MM.1S (cell line): ENCODE data around the gene XPNPEP1.

Source experiments
- EZH2 ChIP-seq: fragments of 300-600 bp; sonication (generic); optimal IDR thresholded peaks from 2 replicates; pipeline ENCODE3; 2017; ENCODE audit warnings: low read depth, mild to moderate bottlenecking, antibody characterized with exemption, low read length, mixed read lengths
- TF ChIP-seq, protein P1 (sequence below): fragments of 300-600 bp; sonication (generic); IDR thresholded peaks from 2 replicates; pipeline ENCODE4 v1.5.1; 2016; ENCODE audit warnings: antibody characterized with exemption, low read length, mixed read lengths

DNA sequence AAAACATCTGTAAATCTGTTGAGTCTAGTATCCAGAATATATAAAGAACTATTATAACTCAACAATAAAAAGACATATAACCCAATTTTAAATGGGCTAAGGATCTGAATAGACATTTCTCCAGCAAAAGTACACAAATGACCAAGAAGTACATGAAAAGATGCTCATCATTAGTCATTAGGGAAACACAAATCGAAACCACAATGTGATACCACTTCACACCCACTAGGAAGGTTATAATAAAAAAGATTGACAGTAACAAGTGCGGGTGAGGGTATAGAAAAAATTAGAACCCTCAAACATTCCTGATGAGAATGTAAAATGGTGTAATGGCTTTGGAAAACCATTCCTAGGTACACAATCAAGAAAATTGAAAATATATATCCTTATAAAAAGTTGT is 4.1 kb downstream of the XPNPEP1 start:
- TF ChIP-seq, protein P1, sequence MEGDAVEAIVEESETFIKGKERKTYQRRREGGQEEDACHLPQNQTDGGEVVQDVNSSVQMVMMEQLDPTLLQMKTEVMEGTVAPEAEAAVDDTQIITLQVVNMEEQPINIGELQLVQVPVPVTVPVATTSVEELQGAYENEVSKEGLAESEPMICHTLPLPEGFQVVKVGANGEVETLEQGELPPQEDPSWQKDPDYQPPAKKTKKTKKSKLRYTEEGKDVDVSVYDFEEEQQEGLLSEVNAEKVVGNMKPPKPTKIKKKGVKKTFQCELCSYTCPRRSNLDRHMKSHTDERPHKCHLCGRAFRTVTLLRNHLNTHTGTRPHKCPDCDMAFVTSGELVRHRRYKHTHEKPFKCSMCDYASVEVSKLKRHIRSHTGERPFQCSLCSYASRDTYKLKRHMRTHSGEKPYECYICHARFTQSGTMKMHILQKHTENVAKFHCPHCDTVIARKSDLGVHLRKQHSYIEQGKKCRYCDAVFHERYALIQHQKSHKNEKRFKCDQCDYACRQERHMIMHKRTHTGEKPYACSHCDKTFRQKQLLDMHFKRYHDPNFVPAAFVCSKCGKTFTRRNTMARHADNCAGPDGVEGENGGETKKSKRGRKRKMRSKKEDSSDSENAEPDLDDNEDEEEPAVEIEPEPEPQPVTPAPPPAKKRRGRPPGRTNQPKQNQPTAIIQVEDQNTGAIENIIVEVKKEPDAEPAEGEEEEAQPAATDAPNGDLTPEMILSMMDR = no peak
- no peak for TF ChIP-seq EZH2
